ENCODE measurements around the gene DAB1.

DNA sequence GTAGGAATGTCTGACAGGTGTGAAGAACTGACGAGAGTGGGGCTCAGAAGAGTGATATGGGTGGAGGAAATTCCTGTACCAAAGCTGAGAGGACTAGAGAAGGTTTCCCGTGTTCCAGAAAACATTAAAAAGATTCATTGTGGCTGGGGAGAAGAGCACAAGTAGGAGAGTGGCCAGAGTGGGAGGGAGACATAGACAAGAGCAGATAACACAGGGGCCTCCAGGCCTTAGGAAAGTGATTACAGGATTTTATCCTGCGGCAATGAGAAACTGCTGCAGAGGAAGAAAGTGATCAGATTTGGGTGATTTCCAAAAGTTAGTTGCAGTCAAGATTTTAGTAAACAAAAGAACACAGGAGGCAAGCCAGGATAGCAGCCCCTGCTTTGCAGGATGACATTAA is 465.9 kb downstream of the DAB1 start:
- TF ChIP-seq, protein P1, sequence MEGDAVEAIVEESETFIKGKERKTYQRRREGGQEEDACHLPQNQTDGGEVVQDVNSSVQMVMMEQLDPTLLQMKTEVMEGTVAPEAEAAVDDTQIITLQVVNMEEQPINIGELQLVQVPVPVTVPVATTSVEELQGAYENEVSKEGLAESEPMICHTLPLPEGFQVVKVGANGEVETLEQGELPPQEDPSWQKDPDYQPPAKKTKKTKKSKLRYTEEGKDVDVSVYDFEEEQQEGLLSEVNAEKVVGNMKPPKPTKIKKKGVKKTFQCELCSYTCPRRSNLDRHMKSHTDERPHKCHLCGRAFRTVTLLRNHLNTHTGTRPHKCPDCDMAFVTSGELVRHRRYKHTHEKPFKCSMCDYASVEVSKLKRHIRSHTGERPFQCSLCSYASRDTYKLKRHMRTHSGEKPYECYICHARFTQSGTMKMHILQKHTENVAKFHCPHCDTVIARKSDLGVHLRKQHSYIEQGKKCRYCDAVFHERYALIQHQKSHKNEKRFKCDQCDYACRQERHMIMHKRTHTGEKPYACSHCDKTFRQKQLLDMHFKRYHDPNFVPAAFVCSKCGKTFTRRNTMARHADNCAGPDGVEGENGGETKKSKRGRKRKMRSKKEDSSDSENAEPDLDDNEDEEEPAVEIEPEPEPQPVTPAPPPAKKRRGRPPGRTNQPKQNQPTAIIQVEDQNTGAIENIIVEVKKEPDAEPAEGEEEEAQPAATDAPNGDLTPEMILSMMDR (conservative IDR thresholded peaks at IDR 0.05 in 1 of 2, IDR thresholded peaks at IDR 0.05 in 1 of 2; ENCODE audit: extremely low read depth in 1 of 2, insufficient read depth in 1 of 2, low read depth in 1 of 2, low read length in 2 of 2), result no peak
- TF ChIP-seq EZH2 (IDR thresholded peaks at IDR 0.05; ENCODE audit: borderline replicate concordance, low read length), result no peak
